ENCODE measurements around the gene KCNH3.
"Not testable (repeated sequence)": the region's sequence is repeated elsewhere in the genome, so short reads cannot be mapped to it uniquely, and the experiment has no call there.

KCNH3 gene

GRCh38 chr12:49598527-49598926, 59.7 kb downstream of the KCNH3 start:
- no peak for DNase-seq

GRCh38 chr12:49599961-49600360, 61.1 kb downstream of the KCNH3 start:
- DNase-seq: no peak

- DNase-seq: no peak
Observed at GRCh38 chr12:49603721-49604120, 64.9 kb downstream of the KCNH3 start.

GRCh38 chr12:49604856-49605255, 66.0 kb downstream of the KCNH3 start:
- DNase-seq: no peak

- DNase-seq: not testable (repeated sequence)
Observed at GRCh38 chr12:49605539-49605938, 66.7 kb downstream of the KCNH3 start, which contains the start of gene FAM186B. Gene FAM186B (minus strand): TSS chr12:49605639. CDS start chr12:49605477, 162 bp downstream.

All from hippocampal formation (tissue), 2 donors.